Ascending aorta (tissue), 2 donors: ENCODE results near the gene IRAK3. TPM values are rescaled to one million over a fixed set of nuclear protein-coding genes. Genes with fewer than 3 reads are reported as not detected.
A peak's percentile ranks its signal among the peaks of the same experiment; 100 is the strongest.

ENCODE experiments used
- DNase-seq, 2 donors: peaks; one replicate each; pipeline ENCODE4 v3.0.0-alpha.2; 2019; ENCODE audit warnings: low spot score in 2 of 2
- H3K27ac ChIP-seq, 2 donors: fragments of 200-600 bp; sonication (generic); one replicate each; pipeline ENCODE4 v1.5.1; 2016 to 2017; ENCODE audit warnings: mild to moderate bottlenecking in 1 of 2
- H3K27me3 ChIP-seq: fragments of 200-600 bp; sonication (generic); one replicate; pipeline ENCODE4 v1.5.1; 2017
- H3K36me3 ChIP-seq, 2 donors: fragments of 200-600 bp; sonication (generic); one replicate each; pipeline ENCODE4 v1.5.1; 2016
- H3K4me1 ChIP-seq, 2 donors: fragments of 200-600 bp; sonication (generic); one replicate each; pipeline ENCODE4 v1.5.1; 2016 to 2017; ENCODE audit warnings: mild to moderate bottlenecking in 1 of 2
- H3K4me3 ChIP-seq, 2 donors: fragments of 200-600 bp; sonication (generic); one replicate each; pipeline ENCODE4 v1.5.1; 2016 to 2017; ENCODE audit warnings: mild to moderate bottlenecking in 1 of 2
- H3K9me3 ChIP-seq, 2 donors: fragments of 200-600 bp; sonication (generic); one replicate each; pipeline ENCODE4 v1.5.1; 2016
- intact Hi-C: fragments of 100-400 bp; cut with DNase I; formaldehyde crosslinking; loops from one replicate; pipeline ENCODE4 v1.15.1; 2023
- total RNA-seq: library from RNA; depleted of rRNA; stranded (reverse); fragments of >200 nt; gene quantifications from one replicate; pipeline ENCODE4 v1.1.0, GENCODE V29; 2016
- TF ChIP-seq, protein P1 (sequence below), 3 experiments: fragments of 200-600 bp in 2 of 3; fragments of 450-650 bp in 1 of 3; sonication (generic) in 2 of 3; IDR thresholded peaks; one replicate each; pipeline ENCODE4 v1.5.1; 2016 to 2019; ENCODE audit warnings: antibody characterized with exemption in 3 of 3, mild to moderate bottlenecking in 1 of 3, moderate library complexity in 1 of 3

Gene IRAK3, protein sequence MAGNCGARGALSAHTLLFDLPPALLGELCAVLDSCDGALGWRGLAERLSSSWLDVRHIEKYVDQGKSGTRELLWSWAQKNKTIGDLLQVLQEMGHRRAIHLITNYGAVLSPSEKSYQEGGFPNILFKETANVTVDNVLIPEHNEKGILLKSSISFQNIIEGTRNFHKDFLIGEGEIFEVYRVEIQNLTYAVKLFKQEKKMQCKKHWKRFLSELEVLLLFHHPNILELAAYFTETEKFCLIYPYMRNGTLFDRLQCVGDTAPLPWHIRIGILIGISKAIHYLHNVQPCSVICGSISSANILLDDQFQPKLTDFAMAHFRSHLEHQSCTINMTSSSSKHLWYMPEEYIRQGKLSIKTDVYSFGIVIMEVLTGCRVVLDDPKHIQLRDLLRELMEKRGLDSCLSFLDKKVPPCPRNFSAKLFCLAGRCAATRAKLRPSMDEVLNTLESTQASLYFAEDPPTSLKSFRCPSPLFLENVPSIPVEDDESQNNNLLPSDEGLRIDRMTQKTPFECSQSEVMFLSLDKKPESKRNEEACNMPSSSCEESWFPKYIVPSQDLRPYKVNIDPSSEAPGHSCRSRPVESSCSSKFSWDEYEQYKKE
- 35.9 TPM for total RNA-seq

DNA sequence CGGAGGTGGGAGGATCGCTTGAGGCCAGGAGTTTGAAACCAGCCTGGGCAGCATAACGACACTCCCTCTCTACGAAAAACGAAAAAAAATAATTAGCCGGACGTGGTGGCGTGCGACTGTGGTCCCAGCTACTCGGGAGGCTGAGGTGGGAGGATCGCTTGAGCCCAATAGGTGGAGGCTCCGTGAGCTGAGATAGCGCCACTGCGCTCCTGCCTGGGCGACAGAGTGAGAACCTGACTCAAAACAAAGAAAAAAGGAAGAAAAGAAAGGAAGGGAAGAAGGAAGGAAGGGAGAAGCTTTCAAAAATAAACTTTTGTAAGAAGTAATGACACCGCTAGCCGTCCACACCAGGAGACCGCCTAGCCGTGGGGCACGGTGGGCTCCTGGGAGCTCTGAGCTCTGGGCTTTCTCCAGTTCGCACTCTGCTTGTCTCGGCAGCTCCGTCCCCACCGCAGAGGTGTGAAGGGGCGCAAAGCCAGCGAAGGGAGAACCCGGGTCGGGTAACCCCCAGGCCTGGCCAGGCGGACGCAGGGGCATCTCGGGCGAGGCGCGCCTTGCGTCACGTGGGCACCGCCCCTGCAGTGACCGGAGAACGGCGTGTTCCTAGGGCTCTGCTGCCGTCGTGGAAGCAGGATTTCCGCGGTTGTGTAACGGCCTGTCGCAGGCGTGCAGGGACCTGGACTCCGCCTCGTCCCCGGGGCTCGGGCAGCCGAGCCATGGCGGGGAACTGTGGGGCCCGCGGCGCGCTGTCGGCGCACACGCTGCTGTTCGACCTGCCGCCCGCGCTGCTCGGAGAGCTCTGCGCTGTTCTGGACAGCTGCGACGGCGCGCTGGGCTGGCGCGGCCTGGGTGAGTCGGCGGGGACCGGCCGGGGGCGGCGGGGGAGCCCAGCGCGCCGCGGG lies at the start of gene IRAK3:
Gene IRAK3 (plus strand): TSS at position 631 of the 902 bp plus-strand sequence. CDS start 86 bp downstream, at position 717.
- Histone ChIP-seq H3K27ac (peak within 1 kb of the TSS; percentile 81 to 85), H3K27me3 (no peaks in the 10 kb centered on the region), H3K9me3 (no peaks in the 10 kb centered on the region), H3K4me1 (peaks cover 0 to 5% of the 10 kb centered on the region in 2 donors), H3K36me3 (no peaks in the 10 kb centered on the region), H3K4me3 (peak within 1 kb of the TSS; percentile 72 to 79)
- TF ChIP-seq, protein P1, sequence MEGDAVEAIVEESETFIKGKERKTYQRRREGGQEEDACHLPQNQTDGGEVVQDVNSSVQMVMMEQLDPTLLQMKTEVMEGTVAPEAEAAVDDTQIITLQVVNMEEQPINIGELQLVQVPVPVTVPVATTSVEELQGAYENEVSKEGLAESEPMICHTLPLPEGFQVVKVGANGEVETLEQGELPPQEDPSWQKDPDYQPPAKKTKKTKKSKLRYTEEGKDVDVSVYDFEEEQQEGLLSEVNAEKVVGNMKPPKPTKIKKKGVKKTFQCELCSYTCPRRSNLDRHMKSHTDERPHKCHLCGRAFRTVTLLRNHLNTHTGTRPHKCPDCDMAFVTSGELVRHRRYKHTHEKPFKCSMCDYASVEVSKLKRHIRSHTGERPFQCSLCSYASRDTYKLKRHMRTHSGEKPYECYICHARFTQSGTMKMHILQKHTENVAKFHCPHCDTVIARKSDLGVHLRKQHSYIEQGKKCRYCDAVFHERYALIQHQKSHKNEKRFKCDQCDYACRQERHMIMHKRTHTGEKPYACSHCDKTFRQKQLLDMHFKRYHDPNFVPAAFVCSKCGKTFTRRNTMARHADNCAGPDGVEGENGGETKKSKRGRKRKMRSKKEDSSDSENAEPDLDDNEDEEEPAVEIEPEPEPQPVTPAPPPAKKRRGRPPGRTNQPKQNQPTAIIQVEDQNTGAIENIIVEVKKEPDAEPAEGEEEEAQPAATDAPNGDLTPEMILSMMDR (IDR thresholded peaks at IDR 0.05) = no peak
- intact Hi-C loops = loop anchor here (2.0 to 5.0 kb wide), 3 partner anchors 18 to 113 kb away; partner anchors contain the start of genes HELB and LLPH
- DNase-seq = peak; percentile 65 to 95

DNA sequence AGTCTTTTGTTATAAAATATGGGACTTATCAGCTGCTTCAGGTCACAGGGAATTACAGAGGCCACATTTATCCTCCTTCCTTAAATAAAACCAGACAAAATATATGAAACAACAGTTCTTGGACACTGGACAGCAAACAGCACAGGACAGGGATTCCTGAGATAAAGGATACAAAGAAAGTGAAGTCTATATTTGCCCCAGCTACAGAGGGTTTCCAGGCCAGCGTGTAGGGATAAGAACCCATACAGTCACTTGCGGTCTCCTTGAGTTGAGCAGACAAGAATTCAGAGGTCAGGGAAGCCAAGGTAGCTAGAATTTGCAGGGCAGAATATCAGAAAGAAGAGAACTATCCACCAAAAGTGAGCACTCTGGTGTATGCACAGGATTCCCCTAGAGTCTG lies 49.7 kb upstream of the IRAK3 start:
- Histone ChIP-seq H3K27ac (no peak overlapping the region), H3K4me3 (no peak overlapping the region), H3K9me3 (peaks cover 11 to 21% of the 10 kb centered on the region in 2 donors), H3K27me3 (no peaks in the 10 kb centered on the region), H3K4me1 (no peaks in the 10 kb centered on the region), H3K36me3 (peaks cover 27 to 59% of the 10 kb centered on the region in 2 donors)
- intact Hi-C loops = no loop called here
- TF ChIP-seq, protein P1 (IDR thresholded peaks at IDR 0.05) = no peak
- no peak for DNase-seq

DNA sequence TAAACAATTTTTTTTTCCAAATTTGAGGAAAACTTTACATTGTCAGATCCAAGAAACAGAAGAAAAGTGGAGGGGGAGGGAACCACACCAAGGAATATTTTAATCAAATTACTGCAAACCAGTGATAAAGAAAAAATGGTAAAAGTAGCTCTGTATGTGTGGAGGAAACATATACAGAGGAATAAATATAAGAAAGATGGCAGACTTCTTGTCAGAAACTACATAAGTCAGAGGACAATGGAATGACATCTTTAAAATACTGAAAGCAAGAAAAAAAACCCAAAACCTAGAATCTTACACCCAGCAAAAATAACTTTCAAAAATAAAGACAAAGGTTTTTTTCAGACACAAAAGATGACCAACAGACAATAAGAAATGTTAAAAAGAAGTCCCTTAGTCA lies 48.3 kb upstream of the IRAK3 start:
- no peak overlapping the region for H3K27ac ChIP-seq
- H3K4me1 ChIP-seq = no peaks in the 10 kb centered on the region
- H3K9me3 ChIP-seq = peaks cover 11 to 21% of the 10 kb centered on the region in 2 donors
- H3K4me3 ChIP-seq = no peak overlapping the region
- TF ChIP-seq, protein P1 (IDR thresholded peaks at IDR 0.05) = no peak
- H3K27me3 ChIP-seq = no peaks in the 10 kb centered on the region
- H3K36me3 ChIP-seq = peaks cover 27 to 59% of the 10 kb centered on the region in 2 donors
- intact Hi-C loops = no loop called here
- DNase-seq = no peak

DNA sequence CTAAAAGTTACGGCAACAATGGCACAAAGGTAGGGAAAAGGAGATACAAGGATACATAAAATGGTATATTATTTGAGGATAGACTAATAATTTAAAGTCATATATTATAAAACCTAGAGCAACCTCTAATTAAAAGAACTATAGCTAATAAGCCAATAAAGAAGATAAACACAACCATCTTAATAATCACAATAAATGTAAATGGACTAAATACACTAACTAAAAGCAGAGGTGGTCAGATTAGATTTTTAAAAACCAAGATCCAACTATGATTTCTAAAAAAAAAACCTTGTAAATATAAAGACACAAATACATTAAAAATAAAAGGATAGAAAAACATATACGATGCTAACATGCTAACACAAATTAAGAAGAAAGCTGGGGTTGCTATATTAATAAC lies 47.7 kb upstream of the IRAK3 start:
- no peaks in the 10 kb centered on the region for H3K27me3 ChIP-seq
- TF ChIP-seq, protein P1 (IDR thresholded peaks at IDR 0.05) = no peak
- peaks cover 26 to 57% of the 10 kb centered on the region in 2 donors for H3K36me3 ChIP-seq
- H3K27ac ChIP-seq = no peak overlapping the region
- H3K9me3 ChIP-seq = peaks cover 11 to 21% of the 10 kb centered on the region in 2 donors
- H3K4me3 ChIP-seq = no peak overlapping the region
- intact Hi-C loops = no loop called here
- DNase-seq = no peak
- no peaks in the 10 kb centered on the region for H3K4me1 ChIP-seq

DNA sequence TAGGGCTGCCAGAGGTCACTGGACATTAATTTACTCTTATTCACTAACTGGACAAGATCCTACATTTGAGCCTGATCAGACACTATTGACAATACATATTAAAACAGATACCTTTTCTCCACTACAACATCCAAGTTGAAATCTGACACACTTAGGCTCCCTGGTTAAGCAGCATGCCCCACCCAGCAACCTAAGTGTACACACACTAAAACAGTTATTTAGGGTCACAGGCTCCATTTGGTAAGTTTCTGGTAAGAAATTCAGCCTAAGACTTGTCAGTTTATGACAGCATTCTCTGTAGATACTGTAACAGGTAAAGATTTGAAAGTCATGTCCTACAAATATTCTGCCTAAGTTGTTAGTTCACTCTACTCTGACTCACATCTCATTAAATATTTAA lies 46.2 kb upstream of the IRAK3 start:
- H3K27me3 ChIP-seq = no peaks in the 10 kb centered on the region
- peaks cover 11 to 21% of the 10 kb centered on the region in 2 donors for H3K9me3 ChIP-seq
- no peaks in the 10 kb centered on the region for H3K4me1 ChIP-seq
- H3K4me3 ChIP-seq = no peak overlapping the region
- no peak overlapping the region for H3K27ac ChIP-seq
- peaks cover 13 to 42% of the 10 kb centered on the region in 2 donors for H3K36me3 ChIP-seq
- intact Hi-C loops = no loop called here
- TF ChIP-seq, protein P1 (IDR thresholded peaks at IDR 0.05) = no peak
- DNase-seq = no peak
